ENCODE measurements around the gene GBA3.

DNA sequence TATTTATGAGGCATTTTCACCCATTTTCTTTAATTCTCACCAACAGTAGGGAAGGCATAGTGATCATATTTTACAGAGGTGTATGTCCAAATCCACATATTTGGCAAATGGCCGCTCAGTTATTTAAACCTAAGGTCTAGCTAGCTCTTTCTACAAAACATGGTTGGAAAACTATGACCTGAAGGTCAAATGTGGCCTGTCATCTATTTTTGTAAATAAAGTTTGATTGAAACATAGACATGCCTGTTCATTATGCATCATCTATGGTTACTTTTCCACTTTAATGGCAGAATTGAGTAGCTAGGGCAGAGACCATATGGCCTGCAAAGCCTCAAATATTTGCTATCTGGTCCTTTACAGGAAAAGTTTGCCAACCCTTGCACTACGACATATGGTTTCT is 44.2 kb downstream of the GBA3 start:
- TF ChIP-seq, protein P1, sequence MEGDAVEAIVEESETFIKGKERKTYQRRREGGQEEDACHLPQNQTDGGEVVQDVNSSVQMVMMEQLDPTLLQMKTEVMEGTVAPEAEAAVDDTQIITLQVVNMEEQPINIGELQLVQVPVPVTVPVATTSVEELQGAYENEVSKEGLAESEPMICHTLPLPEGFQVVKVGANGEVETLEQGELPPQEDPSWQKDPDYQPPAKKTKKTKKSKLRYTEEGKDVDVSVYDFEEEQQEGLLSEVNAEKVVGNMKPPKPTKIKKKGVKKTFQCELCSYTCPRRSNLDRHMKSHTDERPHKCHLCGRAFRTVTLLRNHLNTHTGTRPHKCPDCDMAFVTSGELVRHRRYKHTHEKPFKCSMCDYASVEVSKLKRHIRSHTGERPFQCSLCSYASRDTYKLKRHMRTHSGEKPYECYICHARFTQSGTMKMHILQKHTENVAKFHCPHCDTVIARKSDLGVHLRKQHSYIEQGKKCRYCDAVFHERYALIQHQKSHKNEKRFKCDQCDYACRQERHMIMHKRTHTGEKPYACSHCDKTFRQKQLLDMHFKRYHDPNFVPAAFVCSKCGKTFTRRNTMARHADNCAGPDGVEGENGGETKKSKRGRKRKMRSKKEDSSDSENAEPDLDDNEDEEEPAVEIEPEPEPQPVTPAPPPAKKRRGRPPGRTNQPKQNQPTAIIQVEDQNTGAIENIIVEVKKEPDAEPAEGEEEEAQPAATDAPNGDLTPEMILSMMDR (IDR thresholded peaks at IDR 0.05), result no peak
- no peak for TF ChIP-seq POLR2A (IDR thresholded peaks at IDR 0.05)

All from body of pancreas (tissue), 4 donors.